ENCODE data around the gene RUBCN.
"Not testable (repeated sequence)": the region's sequence is repeated elsewhere in the genome, so short reads cannot be mapped to it uniquely, and the experiment has no call there.

DNA sequence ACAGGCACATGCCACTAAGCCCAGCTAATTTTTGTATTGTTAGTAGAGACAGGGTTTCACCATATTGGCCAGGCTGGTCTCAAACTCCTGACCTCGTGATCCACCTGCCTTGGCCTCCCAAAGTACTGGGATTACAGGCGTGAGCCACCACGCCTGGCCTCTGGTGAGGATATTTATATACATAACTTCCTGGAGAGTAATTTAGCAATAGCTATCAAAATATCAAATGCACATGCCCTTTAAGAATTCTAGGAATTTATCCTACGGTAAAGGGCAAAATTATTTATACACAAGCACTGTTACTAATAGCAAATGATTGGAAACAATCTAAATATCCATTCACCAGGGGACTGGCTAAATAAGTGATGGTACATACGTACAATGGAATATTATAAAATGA, 25.7 kb downstream of the RUBCN start:
- not testable (repeated sequence) for TF ChIP-seq JUNB (CRISPR knock-in tag; conservative IDR thresholded peaks at IDR 0.05); CBX2 (IDR thresholded peaks at IDR 0.05; ENCODE audit: insufficient read depth, low read length, poor library complexity, severe bottlenecking); CBFB (CRISPR knock-in tag; IDR thresholded peaks at IDR 0.05); TAF1 (IDR thresholded peaks at IDR 0.05; ENCODE audit: control insufficient read depth, extremely low read depth, insufficient read depth, low read length, severe bottlenecking); ZNF589 (CRISPR knock-in tag; IDR thresholded peaks at IDR 0.05; ENCODE audit: low read depth); EP300 (IDR thresholded peaks at IDR 0.05; ENCODE audit: low read length); NRF1 (conservative IDR thresholded peaks at IDR 0.05 in 1 of 2, IDR thresholded peaks at IDR 0.05 in 1 of 2)
- TF ChIP-seq, protein P1, sequence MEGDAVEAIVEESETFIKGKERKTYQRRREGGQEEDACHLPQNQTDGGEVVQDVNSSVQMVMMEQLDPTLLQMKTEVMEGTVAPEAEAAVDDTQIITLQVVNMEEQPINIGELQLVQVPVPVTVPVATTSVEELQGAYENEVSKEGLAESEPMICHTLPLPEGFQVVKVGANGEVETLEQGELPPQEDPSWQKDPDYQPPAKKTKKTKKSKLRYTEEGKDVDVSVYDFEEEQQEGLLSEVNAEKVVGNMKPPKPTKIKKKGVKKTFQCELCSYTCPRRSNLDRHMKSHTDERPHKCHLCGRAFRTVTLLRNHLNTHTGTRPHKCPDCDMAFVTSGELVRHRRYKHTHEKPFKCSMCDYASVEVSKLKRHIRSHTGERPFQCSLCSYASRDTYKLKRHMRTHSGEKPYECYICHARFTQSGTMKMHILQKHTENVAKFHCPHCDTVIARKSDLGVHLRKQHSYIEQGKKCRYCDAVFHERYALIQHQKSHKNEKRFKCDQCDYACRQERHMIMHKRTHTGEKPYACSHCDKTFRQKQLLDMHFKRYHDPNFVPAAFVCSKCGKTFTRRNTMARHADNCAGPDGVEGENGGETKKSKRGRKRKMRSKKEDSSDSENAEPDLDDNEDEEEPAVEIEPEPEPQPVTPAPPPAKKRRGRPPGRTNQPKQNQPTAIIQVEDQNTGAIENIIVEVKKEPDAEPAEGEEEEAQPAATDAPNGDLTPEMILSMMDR (IDR thresholded peaks at IDR 0.05 in 2 of 3, conservative IDR thresholded peaks at IDR 0.05 in 1 of 3; ENCODE audit: insufficient read depth in 2 of 3, low read depth in 1 of 3, low read length in 3 of 3): not testable (repeated sequence)
- TF ChIP-seq, protein P2, sequence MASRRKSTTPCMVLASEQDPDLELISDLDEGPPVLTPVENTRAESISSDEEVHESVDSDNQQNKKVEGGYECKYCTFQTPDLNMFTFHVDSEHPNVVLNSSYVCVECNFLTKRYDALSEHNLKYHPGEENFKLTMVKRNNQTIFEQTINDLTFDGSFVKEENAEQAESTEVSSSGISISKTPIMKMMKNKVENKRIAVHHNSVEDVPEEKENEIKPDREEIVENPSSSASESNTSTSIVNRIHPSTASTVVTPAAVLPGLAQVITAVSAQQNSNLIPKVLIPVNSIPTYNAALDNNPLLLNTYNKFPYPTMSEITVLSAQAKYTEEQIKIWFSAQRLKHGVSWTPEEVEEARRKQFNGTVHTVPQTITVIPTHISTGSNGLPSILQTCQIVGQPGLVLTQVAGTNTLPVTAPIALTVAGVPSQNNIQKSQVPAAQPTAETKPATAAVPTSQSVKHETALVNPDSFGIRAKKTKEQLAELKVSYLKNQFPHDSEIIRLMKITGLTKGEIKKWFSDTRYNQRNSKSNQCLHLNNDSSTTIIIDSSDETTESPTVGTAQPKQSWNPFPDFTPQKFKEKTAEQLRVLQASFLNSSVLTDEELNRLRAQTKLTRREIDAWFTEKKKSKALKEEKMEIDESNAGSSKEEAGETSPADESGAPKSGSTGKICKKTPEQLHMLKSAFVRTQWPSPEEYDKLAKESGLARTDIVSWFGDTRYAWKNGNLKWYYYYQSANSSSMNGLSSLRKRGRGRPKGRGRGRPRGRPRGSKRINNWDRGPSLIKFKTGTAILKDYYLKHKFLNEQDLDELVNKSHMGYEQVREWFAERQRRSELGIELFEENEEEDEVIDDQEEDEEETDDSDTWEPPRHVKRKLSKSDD (conservative IDR thresholded peaks at IDR 0.05; ENCODE audit: low read length): not testable (repeated sequence)
- TF ChIP-seq, protein P3, sequence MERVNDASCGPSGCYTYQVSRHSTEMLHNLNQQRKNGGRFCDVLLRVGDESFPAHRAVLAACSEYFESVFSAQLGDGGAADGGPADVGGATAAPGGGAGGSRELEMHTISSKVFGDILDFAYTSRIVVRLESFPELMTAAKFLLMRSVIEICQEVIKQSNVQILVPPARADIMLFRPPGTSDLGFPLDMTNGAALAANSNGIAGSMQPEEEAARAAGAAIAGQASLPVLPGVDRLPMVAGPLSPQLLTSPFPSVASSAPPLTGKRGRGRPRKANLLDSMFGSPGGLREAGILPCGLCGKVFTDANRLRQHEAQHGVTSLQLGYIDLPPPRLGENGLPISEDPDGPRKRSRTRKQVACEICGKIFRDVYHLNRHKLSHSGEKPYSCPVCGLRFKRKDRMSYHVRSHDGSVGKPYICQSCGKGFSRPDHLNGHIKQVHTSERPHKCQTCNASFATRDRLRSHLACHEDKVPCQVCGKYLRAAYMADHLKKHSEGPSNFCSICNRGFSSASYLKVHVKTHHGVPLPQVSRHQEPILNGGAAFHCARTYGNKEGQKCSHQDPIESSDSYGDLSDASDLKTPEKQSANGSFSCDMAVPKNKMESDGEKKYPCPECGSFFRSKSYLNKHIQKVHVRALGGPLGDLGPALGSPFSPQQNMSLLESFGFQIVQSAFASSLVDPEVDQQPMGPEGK (CRISPR knock-in tag; IDR thresholded peaks at IDR 0.05; ENCODE audit: borderline replicate concordance): not testable (repeated sequence)
- TF ChIP-seq, protein P4, sequence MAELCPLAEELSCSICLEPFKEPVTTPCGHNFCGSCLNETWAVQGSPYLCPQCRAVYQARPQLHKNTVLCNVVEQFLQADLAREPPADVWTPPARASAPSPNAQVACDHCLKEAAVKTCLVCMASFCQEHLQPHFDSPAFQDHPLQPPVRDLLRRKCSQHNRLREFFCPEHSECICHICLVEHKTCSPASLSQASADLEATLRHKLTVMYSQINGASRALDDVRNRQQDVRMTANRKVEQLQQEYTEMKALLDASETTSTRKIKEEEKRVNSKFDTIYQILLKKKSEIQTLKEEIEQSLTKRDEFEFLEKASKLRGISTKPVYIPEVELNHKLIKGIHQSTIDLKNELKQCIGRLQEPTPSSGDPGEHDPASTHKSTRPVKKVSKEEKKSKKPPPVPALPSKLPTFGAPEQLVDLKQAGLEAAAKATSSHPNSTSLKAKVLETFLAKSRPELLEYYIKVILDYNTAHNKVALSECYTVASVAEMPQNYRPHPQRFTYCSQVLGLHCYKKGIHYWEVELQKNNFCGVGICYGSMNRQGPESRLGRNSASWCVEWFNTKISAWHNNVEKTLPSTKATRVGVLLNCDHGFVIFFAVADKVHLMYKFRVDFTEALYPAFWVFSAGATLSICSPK (IDR thresholded peaks at IDR 0.05; ENCODE audit: borderline replicate concordance): not testable (repeated sequence)
